Hippocampal formation (tissue), 2 donors: ENCODE measurements around the gene NKTR.

ENCODE experiments used
- DNase-seq, 2 donors: peaks; one replicate each; lab custom pipeline; 2025; lab: John Stamatoyannopoulos, UW

The NKTR gene

GRCh38 chr3:42681361-42682038, 81.0 kb downstream of the NKTR start:
- DNase-seq, result no peak

DNA sequence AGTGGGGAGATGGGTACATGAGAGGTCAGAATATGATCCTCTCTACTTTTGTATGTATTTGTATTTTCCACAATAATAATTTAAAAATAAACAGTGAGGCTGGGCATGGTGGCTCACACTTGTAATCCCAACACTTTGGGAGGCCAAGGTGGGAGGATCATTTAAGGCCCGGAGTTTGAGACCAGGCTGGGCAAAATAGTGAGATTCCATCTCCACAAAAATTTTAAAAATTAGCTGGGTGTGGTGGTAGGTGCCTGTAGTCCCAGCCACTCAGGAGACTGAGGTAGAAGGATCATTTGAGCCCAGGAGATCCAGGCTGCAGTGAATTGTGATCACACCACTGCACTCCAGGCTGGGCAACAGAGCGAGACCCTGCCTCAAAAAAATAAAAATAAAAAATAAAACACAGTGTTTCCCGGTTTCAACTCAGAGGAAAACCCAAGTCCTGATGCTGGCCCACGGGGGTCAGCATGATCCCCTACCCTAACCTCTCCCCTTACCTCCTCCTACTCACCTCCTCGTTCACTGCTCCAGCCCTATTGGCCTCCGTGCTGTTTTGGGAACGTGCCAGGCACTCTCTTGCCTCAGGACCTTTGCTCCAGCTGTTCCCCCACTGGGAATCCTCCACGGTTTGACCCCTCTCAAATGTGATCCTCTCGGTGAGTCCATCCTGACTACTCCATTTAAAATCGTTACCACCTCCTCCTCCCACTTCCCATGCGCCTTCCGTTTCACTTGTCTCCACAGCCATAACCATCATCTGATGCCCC, 82.0 kb downstream of the NKTR start:
- no peak for DNase-seq

GRCh38 chr3:42683875-42684598, 83.6 kb downstream of the NKTR start:
- peak; percentile 50 to 85 for DNase-seq

DNA sequence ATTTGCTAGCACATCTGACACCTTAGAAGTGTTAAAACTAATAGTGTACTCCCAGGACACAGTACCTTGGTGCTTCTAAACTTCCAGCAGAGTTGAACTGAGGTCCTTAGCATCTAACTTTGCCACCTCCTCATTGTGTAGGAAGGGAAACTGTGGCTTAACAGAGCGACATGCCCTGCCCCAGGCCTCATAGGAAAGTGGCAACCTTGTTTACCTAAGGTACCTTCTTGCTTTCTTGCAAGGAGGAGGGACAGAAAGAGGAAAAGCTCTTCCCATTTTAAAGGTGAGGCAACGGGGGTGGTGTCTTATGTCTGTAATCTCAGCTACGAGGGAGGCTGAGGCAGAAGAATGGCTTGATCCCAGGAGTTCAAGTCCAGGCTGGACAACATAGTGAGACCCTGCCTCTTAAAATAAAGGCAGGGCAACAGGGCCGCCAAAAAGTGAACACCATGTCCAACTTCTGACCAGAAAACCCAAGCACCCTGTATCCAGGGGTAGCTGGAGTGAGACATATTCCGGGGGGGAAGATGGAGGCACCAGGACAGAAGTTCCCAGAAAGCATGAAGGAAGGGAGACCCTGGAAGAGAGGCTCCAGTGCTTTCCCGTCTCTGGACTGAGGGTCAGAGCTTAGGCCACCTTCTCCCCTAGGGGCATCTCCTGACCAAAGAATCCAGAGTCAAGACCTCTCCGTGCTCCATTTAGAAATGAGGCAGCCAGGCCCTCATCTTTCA, 84.3 kb downstream of the NKTR start:
- DNase-seq, result no peak

GRCh38 chr3:42685363-42685881, 84.9 kb downstream of the NKTR start, which contains the start of gene KLHL40:
KLHL40 (plus strand) TSS chr3:42685537; CDS start chr3:42685619, 82 bp downstream.
- no peak for DNase-seq

- DNase-seq, result no peak
Measured at GRCh38 chr3:42685891-42686820, 85.7 kb downstream of the NKTR start.

DNA sequence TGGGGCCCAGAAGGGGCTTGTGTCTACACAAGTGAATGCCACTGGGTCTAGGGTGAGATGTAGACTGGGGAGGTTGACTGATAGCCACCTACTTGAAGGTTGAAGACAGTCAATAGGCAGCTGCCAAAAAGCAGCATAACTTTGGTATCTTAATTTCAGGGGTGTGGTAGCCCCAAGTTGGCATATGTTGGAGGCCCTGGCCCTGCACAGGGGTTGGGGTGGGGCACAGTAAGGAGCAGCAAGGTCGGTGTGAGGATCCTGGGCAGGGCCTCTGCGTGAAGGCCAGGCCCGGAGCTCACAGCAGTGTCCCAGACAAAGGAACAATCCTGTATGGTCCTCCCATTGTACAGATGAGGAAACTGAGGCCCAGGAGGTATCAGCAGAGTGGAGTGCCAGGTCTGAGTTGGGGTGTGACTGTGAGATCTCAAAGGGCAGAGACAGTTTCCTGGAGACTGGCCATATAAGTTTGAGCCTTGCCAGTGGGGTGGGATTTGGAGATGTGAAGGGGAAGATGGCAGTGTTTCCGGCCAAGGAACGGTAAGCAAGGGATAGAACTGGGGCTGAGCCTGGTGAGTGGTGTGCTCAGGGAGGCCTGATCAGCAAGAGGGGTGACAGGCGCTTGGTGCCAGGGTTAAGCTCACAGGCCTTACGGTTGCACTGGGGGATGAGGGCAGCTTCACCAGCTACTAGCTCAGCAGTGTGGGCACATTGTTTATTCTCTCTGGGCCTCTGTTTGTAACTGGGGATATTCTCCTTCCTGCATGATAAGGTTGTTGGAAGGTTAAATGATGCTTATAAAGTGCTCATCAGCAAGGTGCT, 86.6 kb downstream of the NKTR start:
- no peak for DNase-seq

DNA sequence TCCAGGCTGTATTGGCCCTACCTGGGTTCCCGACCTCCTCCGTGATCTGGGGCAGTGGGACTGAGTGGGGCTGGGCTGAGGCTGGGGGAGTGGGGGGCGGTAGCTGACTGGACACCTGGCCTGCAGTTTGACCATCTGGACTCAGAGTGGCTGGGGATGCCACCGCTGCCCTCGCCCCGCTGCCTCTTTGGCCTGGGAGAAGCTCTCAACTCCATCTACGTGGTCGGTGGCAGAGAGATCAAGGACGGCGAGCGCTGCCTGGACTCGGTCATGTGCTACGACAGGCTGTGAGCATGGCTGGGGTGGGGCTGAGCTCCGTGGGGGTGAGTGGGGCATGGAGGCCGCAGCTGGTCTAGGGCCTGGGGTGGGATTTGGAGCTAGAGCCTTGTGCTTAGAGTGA, 87.5 kb downstream of the NKTR start:
- no peak for DNase-seq

DNA sequence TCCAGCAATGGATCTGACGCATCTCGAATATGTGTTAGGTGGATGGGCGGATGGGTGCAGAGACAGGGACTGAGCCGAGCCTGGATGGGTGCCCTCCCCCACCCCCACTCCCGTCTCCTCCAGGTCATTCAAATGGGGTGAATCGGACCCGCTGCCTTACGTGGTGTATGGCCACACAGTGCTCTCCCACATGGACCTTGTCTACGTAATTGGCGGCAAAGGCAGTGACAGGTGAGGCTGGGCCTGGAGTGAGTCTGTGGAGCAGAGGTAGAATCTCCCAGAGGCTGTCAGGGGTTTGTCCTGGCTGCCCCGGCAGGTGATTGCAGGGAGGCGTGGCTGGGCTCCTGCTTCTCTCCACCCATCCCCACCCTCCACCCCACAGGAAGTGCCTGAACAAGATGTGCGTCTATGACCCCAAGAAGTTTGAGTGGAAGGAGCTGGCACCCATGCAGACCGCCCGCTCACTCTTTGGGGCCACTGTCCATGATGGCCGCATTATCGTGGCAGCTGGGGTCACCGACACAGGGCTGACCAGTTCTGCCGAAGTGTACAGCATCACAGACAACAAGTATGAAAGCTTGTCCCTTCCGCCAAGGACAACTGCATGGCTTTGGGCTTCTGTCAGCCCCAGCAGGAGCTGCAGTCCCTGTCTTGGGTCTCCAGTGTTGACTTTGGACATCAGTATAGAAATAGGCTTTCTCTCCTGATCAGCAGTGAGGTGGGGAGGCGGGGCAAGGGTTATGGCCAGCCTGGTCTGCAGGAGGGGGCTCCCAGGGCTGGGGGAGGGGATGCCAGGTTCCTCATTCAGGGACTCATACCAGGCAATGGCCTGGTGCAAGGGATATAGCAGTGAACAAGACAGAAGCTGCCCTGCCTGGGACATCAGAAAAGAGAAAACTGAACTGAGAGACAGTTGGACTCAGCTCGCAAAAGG, 88.3 kb downstream of the NKTR start:
- no peak for DNase-seq

DNA sequence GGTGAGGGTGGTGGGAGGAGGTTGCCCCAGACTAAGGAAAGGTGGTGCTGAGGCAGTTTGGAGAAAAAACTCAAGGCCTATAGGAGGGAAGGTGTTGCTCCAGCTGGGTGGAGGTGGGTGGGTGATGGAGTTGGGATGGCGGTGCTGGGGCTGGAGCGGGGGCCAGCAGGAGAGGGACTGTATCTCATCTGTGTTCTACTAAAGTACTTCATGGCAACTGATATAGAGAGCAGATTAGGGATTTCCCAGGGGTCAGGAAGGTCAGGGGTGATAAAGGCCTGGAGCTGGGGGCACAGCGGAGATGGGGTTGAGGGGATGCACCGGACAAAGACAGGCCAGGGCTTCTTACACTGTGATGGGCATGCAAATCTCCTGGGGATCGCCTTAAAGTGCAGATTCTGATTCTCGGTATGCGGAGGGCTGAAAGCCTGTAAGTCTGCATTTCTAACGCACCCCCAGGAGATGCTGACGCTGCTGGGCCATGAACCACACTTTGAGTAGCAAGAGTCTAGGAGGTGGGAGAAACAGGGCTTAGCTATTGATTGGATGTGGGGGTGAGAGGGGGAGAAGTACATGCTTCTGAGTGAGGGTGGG, 89.0 kb downstream of the NKTR start:
- no peak for DNase-seq

- DNase-seq, result no peak
Measured at GRCh38 chr3:42690191-42690590, 89.7 kb downstream of the NKTR start.

GRCh38 chr3:42690766-42691680, 90.5 kb downstream of the NKTR start:
- no peak for DNase-seq

DNA sequence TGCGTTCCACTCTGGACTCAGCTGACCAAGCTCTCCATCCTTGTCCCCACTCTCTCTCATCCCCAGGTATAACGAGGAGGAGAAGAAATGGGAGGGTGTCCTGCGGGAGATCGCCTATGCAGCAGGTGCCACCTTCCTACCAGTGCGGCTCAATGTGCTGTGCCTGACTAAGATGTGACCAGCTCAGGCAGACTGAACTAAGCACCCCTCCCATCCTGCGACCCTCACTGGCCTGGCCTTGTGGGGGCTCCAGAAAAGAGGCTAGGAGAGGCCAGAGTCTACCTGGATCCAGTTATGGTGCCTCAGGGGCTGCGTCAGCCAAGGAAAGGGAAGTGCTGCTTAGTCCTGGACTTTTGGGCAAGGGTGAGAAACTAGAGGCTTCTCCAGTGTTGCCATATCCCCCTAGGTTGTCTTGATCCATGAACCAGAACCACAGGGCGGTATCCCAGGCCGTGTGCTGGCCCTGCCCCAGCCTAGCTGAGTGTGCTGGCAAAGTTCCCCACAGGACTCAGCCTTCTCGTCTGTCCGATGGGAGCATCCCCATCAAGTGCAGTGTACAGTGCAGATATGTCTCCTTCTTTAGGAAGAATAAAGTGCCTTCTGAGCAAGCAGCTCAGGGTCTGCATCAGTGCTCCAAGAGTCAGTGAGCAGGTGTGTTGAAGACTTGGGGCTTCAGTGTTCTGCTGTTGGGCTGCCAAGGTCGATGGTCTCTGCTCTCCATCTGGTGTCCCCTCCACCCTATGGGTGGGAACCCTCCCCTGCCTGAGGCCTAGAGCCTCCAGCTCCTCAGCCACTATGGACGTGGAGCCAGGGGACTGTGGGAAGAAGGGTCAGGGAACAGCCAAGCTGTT, 91.6 kb downstream of the NKTR start:
- no peak for DNase-seq

- no peak for DNase-seq
Measured at GRCh38 chr3:42692667-42693529, 92.4 kb downstream of the NKTR start.

DNA sequence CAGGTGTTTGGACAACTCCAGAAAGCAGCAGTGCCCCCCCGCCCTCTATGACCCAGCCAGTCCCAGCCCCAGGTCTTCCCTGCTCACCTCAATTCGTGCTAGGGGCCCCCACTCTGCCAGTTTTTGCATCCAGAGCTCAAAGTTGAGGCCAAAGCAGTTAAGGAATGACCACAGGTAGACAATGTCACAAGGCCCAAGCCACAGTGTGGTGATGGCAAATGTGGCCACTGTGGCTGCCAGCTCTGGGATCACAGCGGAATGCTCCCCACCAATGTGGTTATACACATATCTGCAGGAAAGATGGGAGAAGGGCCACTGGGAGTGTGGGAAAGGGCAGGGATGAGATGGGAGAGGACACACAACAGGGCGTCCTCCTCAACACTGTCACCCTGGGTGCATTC, 93.0 kb downstream of the NKTR start:
- no peak for DNase-seq
